Suprapubic skin (tissue), 4 donors: Measurements from ENCODE around the gene PLCXD3. TPM values are rescaled to one million over a fixed set of nuclear protein-coding genes. Genes with fewer than 3 reads are reported as not detected.

ENCODE experiments used
- DNase-seq, 2 donors: peaks; one replicate each; pipeline ENCODE4 v3.0.0-alpha.2; 2019; ENCODE audit warnings: low spot score in 2 of 2
- H3K27ac ChIP-seq: fragments of 200-600 bp; sonication (generic); one replicate; pipeline ENCODE4 v1.5.1; 2019
- H3K27me3 ChIP-seq: fragments of 200-600 bp; sonication (generic); one replicate; pipeline ENCODE4 v1.5.1; 2019
- H3K36me3 ChIP-seq: fragments of 200-600 bp; sonication (generic); one replicate; pipeline ENCODE4 v1.5.1; 2019
- H3K4me1 ChIP-seq: fragments of 200-600 bp; sonication (generic); one replicate; pipeline ENCODE4 v1.5.1; 2019
- H3K4me3 ChIP-seq: fragments of 200-600 bp; sonication (generic); one replicate; pipeline ENCODE4 v1.5.1; 2019; ENCODE audit warnings: mild to moderate bottlenecking
- H3K9me3 ChIP-seq: fragments of 200-600 bp; sonication (generic); one replicate; pipeline ENCODE4 v1.5.1; 2019
- EP300 ChIP-seq: sonication (generic); formaldehyde crosslinking; IDR thresholded peaks from one replicate; pipeline ENCODE4 v1.6.1; 2017; ENCODE audit warnings: antibody characterized with exemption
- POLR2A ChIP-seq, 2 donors: fragments of 450-650 bp; IDR thresholded peaks; one replicate each; pipeline ENCODE4 v1.6.1; 2017; ENCODE audit warnings: antibody characterized with exemption in 2 of 2, mild to moderate bottlenecking in 2 of 2, moderate library complexity in 2 of 2
- POLR2AphosphoS5 ChIP-seq, 3 donors: sonication (generic); formaldehyde crosslinking; IDR thresholded peaks; one replicate each; pipeline ENCODE4 v1.6.1; 2017; ENCODE audit warnings: antibody characterized with exemption in 3 of 3
- WGBS: methylation state at CpG from one replicate; pipeline ENCODE4 v1.1.5; 2018; 5-methylcytosine and 5-hydroxymethylcytosine counted together
- total RNA-seq, 4 donors: library from RNA; depleted of rRNA; stranded (reverse); fragments of >200 nt; gene quantifications; one replicate each; pipeline ENCODE4 v1.1.0, GENCODE V29; 2016
- TF ChIP-seq, protein P1 (sequence below), 2 donors: fragments of 200-600 bp in 1 of 2; fragments of 450-650 bp in 1 of 2; sonication (generic) in 1 of 2; IDR thresholded peaks; one replicate each; pipeline ENCODE4 v1.5.1; 2016 to 2019; ENCODE audit warnings: antibody characterized with exemption in 2 of 2, mild to moderate bottlenecking in 1 of 2, moderate library complexity in 1 of 2

PLCXD3 gene
- total RNA-seq, 4 donors from 2014 or later: 0.15 to 1.6 (median 0.61) TPM

DNA sequence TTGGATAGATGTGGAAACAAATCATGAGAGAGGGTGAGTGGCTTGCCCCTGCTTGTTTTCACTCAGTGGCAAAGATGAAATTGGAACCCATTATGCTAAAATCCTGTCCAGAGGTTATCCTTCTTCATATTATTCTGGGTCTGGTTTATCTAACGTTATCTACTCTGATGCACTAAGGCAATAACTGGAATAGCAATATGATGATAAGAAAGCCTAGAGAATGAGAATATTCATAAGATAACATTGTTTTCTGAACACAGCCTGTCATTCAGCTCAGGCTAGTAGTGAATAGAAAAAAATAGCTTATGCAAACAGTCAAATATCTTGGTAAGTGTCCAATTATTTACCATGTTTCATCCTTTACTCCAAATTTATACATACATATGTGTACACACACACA lies 165.1 kb downstream of the PLCXD3 start:
- Histone ChIP-seq H3K27ac (no peak overlapping the region), H3K36me3 (no peaks in the 10 kb centered on the region), H3K9me3 (no peaks in the 10 kb centered on the region), H3K4me1 (no peaks in the 10 kb centered on the region), H3K27me3 (no peaks in the 10 kb centered on the region), H3K4me3 (no peak overlapping the region)
- no peak for DNase-seq
- 44% methylated on average over 1 of the region's 1 CpG for WGBS
- no peak for TF ChIP-seq POLR2AphosphoS5 (IDR thresholded peaks at IDR 0.05)

DNA sequence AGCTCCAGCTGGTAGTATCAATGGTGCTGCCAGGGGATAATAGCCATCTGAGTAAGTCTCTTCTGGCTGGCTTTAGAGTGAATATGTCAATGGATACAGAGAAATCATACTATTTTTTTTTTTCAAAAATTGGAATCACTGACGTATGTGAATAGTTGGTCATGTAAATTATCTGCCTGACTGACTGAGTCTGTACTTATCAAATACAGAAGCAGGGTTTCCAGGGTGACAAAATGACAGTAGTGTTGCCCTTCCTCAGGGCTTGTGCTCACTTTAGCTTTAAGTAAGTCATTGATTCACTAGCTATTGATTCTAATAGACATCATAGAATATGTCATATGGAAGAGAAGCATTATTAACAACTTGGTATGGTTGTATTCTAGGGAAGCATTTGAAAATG lies 171.1 kb downstream of the PLCXD3 start:
- Histone ChIP-seq H3K4me3 (no peak overlapping the region), H3K9me3 (no peaks in the 10 kb centered on the region), H3K27ac (no peak overlapping the region), H3K4me1 (no peaks in the 10 kb centered on the region), H3K27me3 (no peaks in the 10 kb centered on the region), H3K36me3 (no peaks in the 10 kb centered on the region)
- DNase-seq: no peak
- no peak for TF ChIP-seq POLR2A (IDR thresholded peaks at IDR 0.05)
- TF ChIP-seq, protein P1, sequence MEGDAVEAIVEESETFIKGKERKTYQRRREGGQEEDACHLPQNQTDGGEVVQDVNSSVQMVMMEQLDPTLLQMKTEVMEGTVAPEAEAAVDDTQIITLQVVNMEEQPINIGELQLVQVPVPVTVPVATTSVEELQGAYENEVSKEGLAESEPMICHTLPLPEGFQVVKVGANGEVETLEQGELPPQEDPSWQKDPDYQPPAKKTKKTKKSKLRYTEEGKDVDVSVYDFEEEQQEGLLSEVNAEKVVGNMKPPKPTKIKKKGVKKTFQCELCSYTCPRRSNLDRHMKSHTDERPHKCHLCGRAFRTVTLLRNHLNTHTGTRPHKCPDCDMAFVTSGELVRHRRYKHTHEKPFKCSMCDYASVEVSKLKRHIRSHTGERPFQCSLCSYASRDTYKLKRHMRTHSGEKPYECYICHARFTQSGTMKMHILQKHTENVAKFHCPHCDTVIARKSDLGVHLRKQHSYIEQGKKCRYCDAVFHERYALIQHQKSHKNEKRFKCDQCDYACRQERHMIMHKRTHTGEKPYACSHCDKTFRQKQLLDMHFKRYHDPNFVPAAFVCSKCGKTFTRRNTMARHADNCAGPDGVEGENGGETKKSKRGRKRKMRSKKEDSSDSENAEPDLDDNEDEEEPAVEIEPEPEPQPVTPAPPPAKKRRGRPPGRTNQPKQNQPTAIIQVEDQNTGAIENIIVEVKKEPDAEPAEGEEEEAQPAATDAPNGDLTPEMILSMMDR (IDR thresholded peaks at IDR 0.05): no peak
- TF ChIP-seq EP300: no peak
- no peak for TF ChIP-seq POLR2AphosphoS5 (IDR thresholded peaks at IDR 0.05)
- WGBS: 85% methylated on average over 1 of the region's 1 CpG

GRCh38 chr5:41338136-41338675 lies 172.2 kb downstream of the PLCXD3 start:
- no peak for DNase-seq
- WGBS: 60% methylated on average over 2 of the region's 2 CpGs
- Histone ChIP-seq H3K4me1 (no peaks in the 10 kb centered on the region), H3K27ac (no peak overlapping the region), H3K27me3 (no peaks in the 10 kb centered on the region), H3K36me3 (no peaks in the 10 kb centered on the region), H3K9me3 (no peaks in the 10 kb centered on the region), H3K4me3 (no peak overlapping the region)
- no peak for TF ChIP-seq POLR2A (IDR thresholded peaks at IDR 0.05)
- no peak for TF ChIP-seq POLR2AphosphoS5 (IDR thresholded peaks at IDR 0.05)
- no peak for TF ChIP-seq EP300
- TF ChIP-seq, protein P1 (IDR thresholded peaks at IDR 0.05): no peak

DNA sequence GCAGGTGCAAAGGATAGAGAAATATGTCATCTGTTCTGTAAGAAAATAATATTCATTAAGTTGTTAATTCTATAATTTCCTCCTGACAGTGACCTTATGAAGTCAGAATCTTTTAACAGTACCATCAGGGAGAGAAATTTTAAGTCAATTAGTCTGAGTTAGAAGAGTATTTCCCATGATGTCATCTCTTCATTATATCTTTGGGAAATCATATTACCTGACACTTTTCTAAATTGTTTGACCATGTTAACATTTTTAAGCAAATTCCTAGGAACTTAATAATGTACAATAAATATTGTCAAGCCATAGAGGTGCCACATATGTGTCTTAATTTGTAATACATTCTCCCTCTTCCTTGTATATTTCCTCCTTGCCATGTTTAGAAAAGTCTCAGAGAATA lies 172.7 kb downstream of the PLCXD3 start:
- DNase-seq: no peak
- H3K9me3 ChIP-seq: no peaks in the 10 kb centered on the region
- no peaks in the 10 kb centered on the region for H3K27me3 ChIP-seq
- TF ChIP-seq, protein P1 (IDR thresholded peaks at IDR 0.05): no peak
- TF ChIP-seq EP300 (no peak), POLR2AphosphoS5 (IDR thresholded peaks at IDR 0.05) (no peak), POLR2A (IDR thresholded peaks at IDR 0.05) (no peak)
- no peaks in the 10 kb centered on the region for H3K4me1 ChIP-seq
- no peak overlapping the region for H3K27ac ChIP-seq
- no peak overlapping the region for H3K4me3 ChIP-seq
- H3K36me3 ChIP-seq: no peaks in the 10 kb centered on the region

DNA sequence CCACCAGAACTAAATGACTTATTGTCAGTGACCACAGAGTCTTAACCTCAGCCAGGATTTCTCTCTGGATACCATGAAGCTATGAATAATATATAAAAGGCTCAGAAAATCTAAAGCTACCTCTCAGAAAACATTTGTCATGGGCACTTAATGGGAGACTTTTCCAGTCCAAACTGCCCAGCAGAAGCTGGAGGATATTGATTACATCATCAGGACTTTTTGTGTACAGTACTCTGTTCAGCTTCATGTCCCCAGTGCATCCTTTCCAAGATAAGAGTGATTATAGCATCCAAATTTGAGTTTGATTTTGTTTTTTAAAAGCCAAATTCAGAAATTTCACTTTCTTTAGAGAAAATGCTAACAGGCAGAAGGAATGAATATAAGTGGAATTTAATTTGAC lies 173.2 kb downstream of the PLCXD3 start:
- TF ChIP-seq POLR2AphosphoS5 (IDR thresholded peaks at IDR 0.05) (no peak), EP300 (no peak), POLR2A (IDR thresholded peaks at IDR 0.05) (no peak)
- TF ChIP-seq, protein P1 (IDR thresholded peaks at IDR 0.05): no peak
- Histone ChIP-seq H3K27ac (no peak overlapping the region), H3K27me3 (no peaks in the 10 kb centered on the region)

GRCh38 chr5:41336471-41336870 lies 173.9 kb downstream of the PLCXD3 start:
- Histone ChIP-seq H3K27me3 (no peaks in the 10 kb centered on the region), H3K4me3 (no peak overlapping the region), H3K27ac (no peak overlapping the region), H3K4me1 (no peaks in the 10 kb centered on the region), H3K36me3 (no peaks in the 10 kb centered on the region), H3K9me3 (no peaks in the 10 kb centered on the region)
- no peak for DNase-seq
- TF ChIP-seq, protein P1 (IDR thresholded peaks at IDR 0.05): no peak
- TF ChIP-seq POLR2A (IDR thresholded peaks at IDR 0.05) (no peak), POLR2AphosphoS5 (IDR thresholded peaks at IDR 0.05) (no peak), EP300 (no peak)
- 57% methylated on average over 1 of the region's 1 CpG for WGBS

More for the DNA sequence above, 173.2 kb downstream of the PLCXD3 start:
- Histone ChIP-seq H3K9me3 (no peaks in the 10 kb centered on the region), H3K36me3 (no peaks in the 10 kb centered on the region), H3K4me1 (no peaks in the 10 kb centered on the region), H3K4me3 (no peak overlapping the region)
- no peak for DNase-seq
